DND-41 (cell line): Measurements from ENCODE around the gene ATP6V0A1.

Experiments
- ATAC-seq: fragments of 200-7000 bp; cut with Tn5 transposase; 3 replicates; pipeline ENCODE4 v1.9.1; 2021; ENCODE audit warnings: low read depth; ENCODE audit not compliant: insufficient read depth
- DNase-seq: peaks from one replicate; pipeline ENCODE4 v3.0.0-alpha.2; 2020
- H2AFZ ChIP-seq: 2 replicates; pipeline ENCODE4 v1.6.0; 2012; ENCODE audit warnings: low read depth, low read length
- H3K27ac ChIP-seq: 2 replicates; pipeline ENCODE4 v1.5.1; 2012; ENCODE audit warnings: low read length, inconsistent platforms
- H3K27me3 ChIP-seq: fragments of 200-600 bp; sonication (generic); 2 replicates; pipeline ENCODE4 v1.6.0; 2012; ENCODE audit warnings: low read length, mild to moderate bottlenecking, inconsistent platforms; ENCODE audit not compliant: insufficient read depth, poor library complexity
- H3K36me3 ChIP-seq: 2 replicates; pipeline ENCODE4 v1.5.1; 2012; ENCODE audit warnings: low read length, inconsistent platforms; ENCODE audit not compliant: insufficient read depth
- H3K4me1 ChIP-seq: 2 replicates; pipeline ENCODE4 v1.5.1; 2012; ENCODE audit warnings: mild to moderate bottlenecking, low read length; ENCODE audit not compliant: insufficient read depth
- H3K4me2 ChIP-seq: 2 replicates; pipeline ENCODE4 v1.6.0; 2012; ENCODE audit warnings: mild to moderate bottlenecking, moderate library complexity, low read length, inconsistent platforms; ENCODE audit not compliant: insufficient read depth
- H3K4me3 ChIP-seq, 2 experiments: fragments of 200-600 bp in 1 of 2; shearing (Covaris generic) in 1 of 2; 2 replicates each; pipeline ENCODE4 v1.5.1; 2012 to 2016; ENCODE audit warnings: inconsistent platforms in 2 of 2, low read length in 2 of 2, mild to moderate bottlenecking in 2 of 2, low read depth in 1 of 2, moderate library complexity in 1 of 2
- H3K79me2 ChIP-seq: 2 replicates; pipeline ENCODE4 v1.6.0; 2012; ENCODE audit warnings: low read length, inconsistent platforms; ENCODE audit not compliant: insufficient read depth
- H3K9ac ChIP-seq: 2 replicates; pipeline ENCODE4 v1.6.0; 2012; ENCODE audit warnings: low read depth, mild to moderate bottlenecking, inconsistent platforms, low read length, moderate library complexity
- H3K9me3 ChIP-seq: 2 replicates; pipeline ENCODE4 v1.5.1; 2012; ENCODE audit warnings: low read length, moderate library complexity, mild to moderate bottlenecking, inconsistent platforms; ENCODE audit not compliant: insufficient read depth, severe bottlenecking
- H4K20me1 ChIP-seq: 2 replicates; pipeline ENCODE4 v1.6.0; 2012; ENCODE audit warnings: low read length; ENCODE audit not compliant: insufficient read depth
- EZH2 ChIP-seq: IDR thresholded peaks from 3 replicates; pipeline ENCODE4 v1.6.1; 2012; ENCODE audit warnings: borderline replicate concordance, low read depth, mild to moderate bottlenecking, moderate library complexity, low read length, inconsistent platforms; ENCODE audit not compliant: severe bottlenecking
- TF ChIP-seq, protein P1 (sequence below): IDR thresholded peaks from 2 replicates; pipeline ENCODE4 v1.5.1; 2012; ENCODE audit warnings: borderline replicate concordance, low read length, moderate library complexity, mild to moderate bottlenecking; ENCODE audit not compliant: poor library complexity, severe bottlenecking; ENCODE audit errors: extremely low read depth

The ATP6V0A1 gene

GRCh38 chr17:42431758-42432161 is 26.9 kb upstream of the ATP6V0A1 start:
- H2AFZ ChIP-seq = no peak overlapping the region
- no peaks in the 10 kb centered on the region for H3K79me2 ChIP-seq
- no peaks in the 10 kb centered on the region for H3K4me1 ChIP-seq
- no peak for ATAC-seq
- no peak overlapping the region for H3K27ac ChIP-seq
- no peak overlapping the region for H3K4me2 ChIP-seq
- TF ChIP-seq EZH2 = no peak
- TF ChIP-seq, protein P1, sequence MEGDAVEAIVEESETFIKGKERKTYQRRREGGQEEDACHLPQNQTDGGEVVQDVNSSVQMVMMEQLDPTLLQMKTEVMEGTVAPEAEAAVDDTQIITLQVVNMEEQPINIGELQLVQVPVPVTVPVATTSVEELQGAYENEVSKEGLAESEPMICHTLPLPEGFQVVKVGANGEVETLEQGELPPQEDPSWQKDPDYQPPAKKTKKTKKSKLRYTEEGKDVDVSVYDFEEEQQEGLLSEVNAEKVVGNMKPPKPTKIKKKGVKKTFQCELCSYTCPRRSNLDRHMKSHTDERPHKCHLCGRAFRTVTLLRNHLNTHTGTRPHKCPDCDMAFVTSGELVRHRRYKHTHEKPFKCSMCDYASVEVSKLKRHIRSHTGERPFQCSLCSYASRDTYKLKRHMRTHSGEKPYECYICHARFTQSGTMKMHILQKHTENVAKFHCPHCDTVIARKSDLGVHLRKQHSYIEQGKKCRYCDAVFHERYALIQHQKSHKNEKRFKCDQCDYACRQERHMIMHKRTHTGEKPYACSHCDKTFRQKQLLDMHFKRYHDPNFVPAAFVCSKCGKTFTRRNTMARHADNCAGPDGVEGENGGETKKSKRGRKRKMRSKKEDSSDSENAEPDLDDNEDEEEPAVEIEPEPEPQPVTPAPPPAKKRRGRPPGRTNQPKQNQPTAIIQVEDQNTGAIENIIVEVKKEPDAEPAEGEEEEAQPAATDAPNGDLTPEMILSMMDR = no peak
- peaks cover 8% of the 10 kb centered on the region for H3K27me3 ChIP-seq
- no peak overlapping the region for H3K9ac ChIP-seq
- no peak overlapping the region for H3K4me3 ChIP-seq
- H4K20me1 ChIP-seq = no peaks in the 10 kb centered on the region
- H3K9me3 ChIP-seq = no peaks in the 10 kb centered on the region
- no peak for DNase-seq
- H3K36me3 ChIP-seq = no peaks in the 10 kb centered on the region

GRCh38 chr17:42436391-42436790 is 22.3 kb upstream of the ATP6V0A1 start:
- Histone ChIP-seq H3K4me2 (no peak overlapping the region), H3K4me1 (no peaks in the 10 kb centered on the region), H3K79me2 (no peaks in the 10 kb centered on the region), H4K20me1 (no peaks in the 10 kb centered on the region), H3K36me3 (no peaks in the 10 kb centered on the region), H3K27me3 (peaks cover 8% of the 10 kb centered on the region), H3K9me3 (no peaks in the 10 kb centered on the region), H3K27ac (no peak overlapping the region), H3K9ac (no peak overlapping the region), H3K4me3 (no peak overlapping the region), H2AFZ (no peak overlapping the region)
- DNase-seq (no peak), ATAC-seq (no peak)
- TF ChIP-seq EZH2 = no peak
- TF ChIP-seq, protein P1 = no peak

DNA sequence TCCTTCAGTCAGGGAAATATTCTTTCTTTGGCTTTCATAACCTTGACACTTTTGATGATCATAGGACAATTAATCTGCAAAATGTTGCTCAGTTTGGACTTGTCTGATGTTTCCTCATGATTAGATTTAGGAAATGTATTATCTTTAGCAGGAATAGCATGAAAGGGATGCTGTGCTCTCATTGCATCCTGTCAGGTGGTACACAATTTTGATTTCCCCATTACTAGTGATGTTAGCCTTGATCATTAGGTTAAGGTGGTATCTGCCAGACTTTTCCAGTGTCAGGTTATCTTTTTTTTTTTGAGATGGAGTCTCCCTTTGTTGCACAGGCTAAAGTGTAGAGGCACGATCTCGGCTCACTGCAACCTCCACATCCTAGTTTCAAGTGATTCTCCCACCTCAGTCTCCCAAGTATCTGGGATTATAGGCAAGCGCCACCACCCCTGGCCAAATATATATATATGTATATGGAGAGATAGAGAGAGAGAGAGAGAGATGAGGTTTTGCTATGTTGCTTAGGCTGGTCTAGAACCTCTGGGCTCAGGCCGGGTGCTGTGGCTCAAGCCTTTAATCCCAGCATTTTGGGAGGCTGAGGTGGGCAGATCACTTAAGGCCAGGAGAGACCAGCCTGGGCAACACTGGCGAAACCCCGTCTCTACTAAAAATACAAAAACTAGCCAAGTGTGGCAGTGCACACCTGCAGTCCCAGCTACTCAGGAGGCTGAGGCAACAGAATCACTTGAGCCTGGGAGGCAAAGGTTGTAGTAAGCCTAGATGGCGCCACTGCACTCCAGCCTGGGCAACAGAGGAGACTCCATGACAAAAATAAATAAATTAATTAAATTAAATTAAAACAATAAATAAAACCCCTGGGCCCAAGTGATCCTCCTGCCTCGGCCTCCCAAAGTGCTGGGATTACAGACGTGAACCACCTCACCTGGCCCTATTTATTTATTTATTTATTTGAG is 19.8 kb upstream of the ATP6V0A1 start:
- no peak overlapping the region for H3K4me2 ChIP-seq
- ATAC-seq = 0 out of 3 replicates have a peak, but pooled peaks have one; percentile 50

More for the DNA sequence above, 19.8 kb upstream of the ATP6V0A1 start:
- no peaks in the 10 kb centered on the region for H3K36me3 ChIP-seq
- H3K4me3 ChIP-seq = no peak overlapping the region
- no peak overlapping the region for H3K27ac ChIP-seq
- DNase-seq = peak; percentile 49
- H4K20me1 ChIP-seq = no peaks in the 10 kb centered on the region
- no peaks in the 10 kb centered on the region for H3K79me2 ChIP-seq
- H3K9me3 ChIP-seq = no peaks in the 10 kb centered on the region
- TF ChIP-seq EZH2 = no peak
- TF ChIP-seq, protein P1 = peak; percentile 52
- peaks cover 5% of the 10 kb centered on the region for H3K27me3 ChIP-seq
- no peaks in the 10 kb centered on the region for H3K4me1 ChIP-seq
- H2AFZ ChIP-seq = no peak overlapping the region
- no peak overlapping the region for H3K9ac ChIP-seq
